A549 (cell line): ENCODE measurements around the gene SIDT1. TPM values are rescaled to one million over a fixed set of nuclear protein-coding genes. Genes with fewer than 3 reads are reported as not detected.

Source experiments
- ATAC-seq, 2 experiments: fragments of 200-7000 bp in 1 of 2; fragments of >200 bp in 1 of 2; cut with Nextera tagmentation in 1 of 2; cut with Tn5 transposase in 1 of 2; 3 replicates each; pipeline versions ENCODE4 v1.8.0 to v1.9.1; 2018 to 2020; ENCODE audit warnings: mild to moderate bottlenecking in 1 of 2, moderate library complexity in 1 of 2
- CTCF ChIA-PET: fragments of 300-600 bp; sonication (Branson Sonifier 250); formaldehyde crosslinking; extraction: SDS; loops from one replicate; lab custom pipeline; 2021; ENCODE audit warnings: antibody characterized with exemption, inconsistent platforms; lab: Yijun Ruan, JAX
- POLR2A ChIA-PET: fragments of 350-600 bp; formaldehyde crosslinking; extraction: SDS; loops from one replicate; lab custom pipeline; 2021; ENCODE audit warnings: antibody characterized with exemption, inconsistent platforms; lab: Yijun Ruan, JAX
- DNase-seq, 2 experiments: peaks; one replicate each; pipeline versions ENCODE4 v3.0.0 to v3.0.0-alpha.2; 2011 to 2016; ENCODE audit warnings: low read depth in 1 of 2, low spot score in 1 of 2
- FAIRE-seq: peaks from 2 replicates; lab custom pipeline; 2011; peaks lifted over from hg19 to GRCh38; lab: Jason Lieb, UNC
- H3K27ac ChIP-seq, 2 experiments: fragments of >200 bp; sonication (Bioruptor Twin); formaldehyde crosslinking; 3 replicates each; pipeline ENCODE4 v1.5.1; 2016 to 2017
- H3K4me1 ChIP-seq: fragments of >200 bp; sonication (Bioruptor Twin); formaldehyde crosslinking; 3 replicates; pipeline ENCODE4 v1.6.1; 2016
- H3K4me2 ChIP-seq: fragments of >200 bp; sonication (Bioruptor Twin); formaldehyde crosslinking; 3 replicates; pipeline ENCODE4 v1.6.1; 2016
- H3K4me3 ChIP-seq: fragments of >200 bp; sonication (Bioruptor Twin); formaldehyde crosslinking; 3 replicates; pipeline ENCODE4 v1.5.1; 2016
- H3K9me3 ChIP-seq: fragments of >200 bp; sonication (Bioruptor Twin); formaldehyde crosslinking; 3 replicates; pipeline ENCODE4 v1.6.1; 2016
- CHD4 ChIP-seq: fragments of 200-600 bp; sonication (generic); IDR thresholded peaks from 2 replicates; pipeline ENCODE4 v1.6.1; 2016; ENCODE audit warnings: antibody characterized with exemption, mild to moderate bottlenecking, borderline replicate concordance
- CTCF ChIP-seq: fragments of >200 bp; sonication (Bioruptor Twin); formaldehyde crosslinking; IDR thresholded peaks from 3 replicates; pipeline ENCODE4 v1.5.1; 2016
- ESRRA ChIP-seq: fragments of 150-350 bp; IDR thresholded peaks from 2 replicates; pipeline ENCODE4 v1.6.1; 2014; ENCODE audit warnings: mild to moderate bottlenecking, low read length, borderline replicate concordance
- FOSL2 ChIP-seq, 2 experiments: fragments of 450-650 bp in 1 of 2; fragments of >200 bp in 1 of 2; sonication (Bioruptor Twin) in 1 of 2; formaldehyde crosslinking; IDR thresholded peaks; 2 replicates each; pipeline versions ENCODE4 v1.5.0 to v1.6.1; 2016 to 2020; ENCODE audit warnings: mild to moderate bottlenecking in 1 of 2, moderate library complexity in 1 of 2
- GATA3 ChIP-seq: IDR thresholded peaks from 2 replicates; pipeline ENCODE4 v1.6.1; 2012; ENCODE audit warnings: borderline replicate concordance
- HOXB13 ChIP-seq: fragments of 250-450 bp; sonication (Bioruptor Pico); IDR thresholded peaks from 2 replicates; pipeline ENCODE4 v1.5.0; 2020; ENCODE audit warnings: low read depth, mild to moderate bottlenecking, moderate library complexity
- HOXB5 ChIP-seq: fragments of 250-450 bp; sonication (Bioruptor Pico); IDR thresholded peaks from 2 replicates; pipeline ENCODE4 v1.5.0; 2020; ENCODE audit warnings: mild to moderate bottlenecking, moderate library complexity
- MAFK ChIP-seq: fragments of 450-650 bp; IDR thresholded peaks from 2 replicates; pipeline ENCODE4 v1.6.1; 2014; ENCODE audit not compliant: partially characterized antibody
- MAX ChIP-seq: IDR thresholded peaks from 2 replicates; pipeline ENCODE4 v1.6.1; 2012
- NPAS2 ChIP-seq: fragments of 250-450 bp; sonication (Bioruptor Pico); IDR thresholded peaks from 2 replicates; pipeline ENCODE4 v1.8.0; 2022; ENCODE audit warnings: mild to moderate bottlenecking, moderate library complexity, borderline replicate concordance
- PHF8 ChIP-seq: fragments of 200-600 bp; sonication (generic); IDR thresholded peaks from 2 replicates; pipeline ENCODE4 v1.6.1; 2016; ENCODE audit warnings: low read depth, mild to moderate bottlenecking, antibody characterized with exemption, moderate library complexity, borderline replicate concordance
- RAD21 ChIP-seq, 2 experiments: fragments of >200 bp in 1 of 2; sonication (Bioruptor Twin) in 1 of 2; formaldehyde crosslinking in 1 of 2; IDR thresholded peaks in 1 of 2; conservative IDR thresholded peaks in 1 of 2; 2 replicates in 1 of 2; 3 replicates in 1 of 2; pipeline ENCODE4 v1.6.1; 2012 to 2018; ENCODE audit warnings: inconsistent platforms in 1 of 2
- RCOR1 ChIP-seq: fragments of 150-350 bp; IDR thresholded peaks from 2 replicates; pipeline ENCODE4 v1.6.1; 2014; ENCODE audit warnings: antibody characterized with exemption, low read length, low read depth
- REST ChIP-seq: fragments of 200-600 bp; sonication (generic); IDR thresholded peaks from 2 replicates; pipeline ENCODE4 v1.6.1; 2016; ENCODE audit warnings: antibody characterized with exemption, mild to moderate bottlenecking, moderate library complexity
- RNF2 ChIP-seq: fragments of 200-600 bp; sonication (generic); IDR thresholded peaks from 2 replicates; pipeline ENCODE4 v1.6.1; 2016; ENCODE audit warnings: low read depth, mild to moderate bottlenecking, antibody characterized with exemption, moderate library complexity, borderline replicate concordance
- USF2 ChIP-seq: fragments of 450-650 bp; IDR thresholded peaks from 2 replicates; pipeline ENCODE4 v1.6.1; 2014; ENCODE audit warnings: antibody characterized with exemption
- ZFP36 ChIP-seq: fragments of 450-650 bp; IDR thresholded peaks from 2 replicates; pipeline ENCODE4 v1.6.1; 2014; ENCODE audit warnings: borderline replicate concordance; ENCODE audit not compliant: partially characterized antibody
- WGBS: methylation state at CpG from one replicate; pipeline ENCODE4 v1.1.6; 2017; ENCODE audit errors: missing lambda C conversion rate; 5-methylcytosine and 5-hydroxymethylcytosine counted together
- polyA plus RNA-seq, 4 experiments: library from polyadenylated mRNA; depleted of rRNA in 3 of 4; stranded (reverse); fragments of >200 nt; fragmentation: RNase III in 1 of 4; extraction: RNeasy Plus Mini Kit Qiagen cat#74134 plus additional on column Dnase treatment in 1 of 4; gene quantifications; 2 replicates in 3 of 4; 3 replicates in 1 of 4; pipeline ENCODE4 v1.2.3, GENCODE V29; 2011 to 2017

The SIDT1 gene
- polyA plus RNA-seq, 2 of the 4 experiments (the other 2 are of a cell fraction) = 0.43 to 7.5 TPM

- no peak for FAIRE-seq
- H3K4me2 ChIP-seq = no peak overlapping the region
- TF ChIP-seq RAD21 (conservative IDR thresholded peaks at IDR 0.05 in 1 of 2, IDR thresholded peaks at IDR 0.05 in 1 of 2) = no peak
- no peak for TF ChIP-seq ZFP36
- TF ChIP-seq CTCF = no peak
- no peak for TF ChIP-seq ESRRA
- no peak for TF ChIP-seq RCOR1
- TF ChIP-seq PHF8 = no peak
- TF ChIP-seq MAFK = no peak
- TF ChIP-seq MAX = no peak
- TF ChIP-seq CHD4 = no peak
- no peak for TF ChIP-seq FOSL2 (IDR thresholded peaks at IDR 0.05)
- TF ChIP-seq FOSL2 (CRISPR knock-in tag; IDR thresholded peaks at IDR 0.05) = no peak
- no peak for TF ChIP-seq HOXB5 (CRISPR knock-in tag)
- TF ChIP-seq NPAS2 (CRISPR knock-in tag) = no peak
- no peak for TF ChIP-seq HOXB13 (CRISPR knock-in tag)
- TF ChIP-seq REST = no peak
- TF ChIP-seq USF2 = no peak
- TF ChIP-seq GATA3 = no peak
- TF ChIP-seq, all 56 proteins: peak for 0
- 91% methylated on average over 6 of the region's 6 CpGs for WGBS
- H3K4me3 ChIP-seq = no peak overlapping the region
- DNase-seq = no peak
- H3K27ac ChIP-seq = no peak overlapping the region
- H3K9me3 ChIP-seq = peaks cover 27% of the 10 kb centered on the region
- ATAC-seq = no peak
- H3K4me1 ChIP-seq = no peaks in the 10 kb centered on the region
- ChIA-PET CTCF (interaction anchor here (0.6 to 1.2 kb wide), 3 partner anchors 21 to 1853 kb away, joined by 3 read pairs; no protein-coding TSS in a partner anchor), POLR2A (no interaction called here)
Observed at GRCh38 chr3:113649174-113649845, 117.0 kb downstream of the SIDT1 start.

GRCh38 chr3:113654310-113654709 is 122.0 kb downstream of the SIDT1 start:
- POLR2A ChIA-PET = no interaction called here

More at GRCh38 chr3:113654310-113654709, 122.0 kb downstream of the SIDT1 start:
- CTCF ChIA-PET = no interaction called here
- Histone ChIP-seq H3K9me3 (no peaks in the 10 kb centered on the region), H3K4me1 (no peaks in the 10 kb centered on the region), H3K4me2 (no peak overlapping the region), H3K4me3 (no peak overlapping the region), H3K27ac (no peak overlapping the region)
- FAIRE-seq = no peak
- DNase-seq = no peak
- no peak for ATAC-seq
- TF ChIP-seq RNF2 = no peak
- no peak for TF ChIP-seq NPAS2 (CRISPR knock-in tag)
- 87% methylated on average over 1 of the region's 1 CpG for WGBS
